ENCODE measurements around the gene ZNFX1.

The ZNFX1 gene

GRCh38 chr20:49290608-49291191 lies 12.8 kb upstream of the ZNFX1 start:
- no peak overlapping the region; the same call in 1 of the 2 replicates for H3K27ac ChIP-seq
- no peak for TF ChIP-seq ZFX (IDR thresholded peaks at IDR 0.05)
- TF ChIP-seq, protein P1, sequence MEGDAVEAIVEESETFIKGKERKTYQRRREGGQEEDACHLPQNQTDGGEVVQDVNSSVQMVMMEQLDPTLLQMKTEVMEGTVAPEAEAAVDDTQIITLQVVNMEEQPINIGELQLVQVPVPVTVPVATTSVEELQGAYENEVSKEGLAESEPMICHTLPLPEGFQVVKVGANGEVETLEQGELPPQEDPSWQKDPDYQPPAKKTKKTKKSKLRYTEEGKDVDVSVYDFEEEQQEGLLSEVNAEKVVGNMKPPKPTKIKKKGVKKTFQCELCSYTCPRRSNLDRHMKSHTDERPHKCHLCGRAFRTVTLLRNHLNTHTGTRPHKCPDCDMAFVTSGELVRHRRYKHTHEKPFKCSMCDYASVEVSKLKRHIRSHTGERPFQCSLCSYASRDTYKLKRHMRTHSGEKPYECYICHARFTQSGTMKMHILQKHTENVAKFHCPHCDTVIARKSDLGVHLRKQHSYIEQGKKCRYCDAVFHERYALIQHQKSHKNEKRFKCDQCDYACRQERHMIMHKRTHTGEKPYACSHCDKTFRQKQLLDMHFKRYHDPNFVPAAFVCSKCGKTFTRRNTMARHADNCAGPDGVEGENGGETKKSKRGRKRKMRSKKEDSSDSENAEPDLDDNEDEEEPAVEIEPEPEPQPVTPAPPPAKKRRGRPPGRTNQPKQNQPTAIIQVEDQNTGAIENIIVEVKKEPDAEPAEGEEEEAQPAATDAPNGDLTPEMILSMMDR (conservative IDR thresholded peaks at IDR 0.05) = no peak

DNA sequence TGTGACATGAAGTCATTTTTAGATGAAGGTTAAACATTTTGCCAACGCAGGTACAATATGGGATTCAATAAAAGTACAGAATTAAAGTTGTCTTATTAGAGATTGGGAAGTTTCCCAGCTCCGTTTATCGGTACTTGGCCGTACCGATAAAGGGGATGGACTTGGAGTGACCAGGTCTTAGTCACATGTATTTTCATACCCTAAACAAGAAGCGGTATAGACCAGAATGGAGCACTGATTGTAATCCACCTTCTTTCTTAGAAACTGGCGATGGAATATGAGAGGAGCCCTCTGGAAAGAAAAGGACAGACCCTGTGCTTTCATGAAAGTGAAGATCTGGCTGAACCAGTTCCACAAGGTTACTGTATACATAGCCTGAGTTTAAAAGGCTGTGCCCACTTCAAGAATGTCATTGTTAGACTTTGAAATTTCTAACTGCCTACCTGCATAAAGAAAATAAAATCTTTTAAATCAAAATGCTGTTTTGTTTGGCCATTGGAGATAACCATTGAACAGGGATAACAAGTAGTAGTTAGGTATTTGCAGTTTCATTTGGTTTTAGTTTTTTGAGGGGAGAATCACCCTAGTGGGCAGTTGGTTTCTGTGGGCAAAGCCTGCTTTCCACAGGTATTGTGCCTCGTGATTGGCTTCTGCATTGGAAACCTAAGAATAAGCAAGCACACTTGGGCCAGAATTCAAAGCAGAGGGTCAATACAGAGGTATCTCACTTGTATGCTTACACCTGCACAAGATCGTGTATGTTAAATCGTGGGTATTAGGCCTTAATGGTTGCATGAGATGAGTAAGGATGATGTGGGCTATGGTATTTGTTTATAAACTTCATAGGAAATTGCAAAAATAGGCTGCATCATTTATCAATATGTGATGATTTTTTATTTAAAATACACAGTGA lies 11.2 kb upstream of the ZNFX1 start:
- TF ChIP-seq, protein P1 (conservative IDR thresholded peaks at IDR 0.05) = no peak
- no peak for TF ChIP-seq ZFX (IDR thresholded peaks at IDR 0.05)
- H3K27ac ChIP-seq = peak overlapping the region; percentile 61

DNA sequence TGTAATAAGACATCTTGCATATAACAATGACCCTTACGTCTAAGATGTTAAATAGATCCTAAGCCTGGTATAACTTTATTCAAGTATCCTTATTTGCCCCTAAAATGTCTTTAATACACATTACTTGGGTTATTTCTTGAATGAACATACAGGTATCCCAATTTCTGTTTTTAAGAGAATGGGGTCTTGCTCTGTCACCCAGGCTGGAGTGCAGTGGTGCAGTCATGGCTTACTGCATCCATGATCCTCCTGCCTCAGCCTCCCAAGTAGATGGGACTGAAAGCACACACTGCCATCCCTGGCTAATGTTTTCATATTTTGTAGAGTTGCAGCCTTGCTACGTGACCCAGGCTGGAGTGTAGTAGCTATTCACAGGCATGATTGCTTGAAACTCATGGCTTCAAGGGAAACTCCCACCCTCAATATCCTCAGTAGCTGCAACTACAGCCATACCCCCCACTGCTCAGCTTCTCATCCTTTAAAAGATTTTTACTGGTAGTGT lies 10.4 kb upstream of the ZNFX1 start:
- H3K27ac ChIP-seq = peak overlapping the region; percentile 61
- no peak for TF ChIP-seq ZFX (IDR thresholded peaks at IDR 0.05)
- TF ChIP-seq, protein P1 (conservative IDR thresholded peaks at IDR 0.05) = no peak

DNA sequence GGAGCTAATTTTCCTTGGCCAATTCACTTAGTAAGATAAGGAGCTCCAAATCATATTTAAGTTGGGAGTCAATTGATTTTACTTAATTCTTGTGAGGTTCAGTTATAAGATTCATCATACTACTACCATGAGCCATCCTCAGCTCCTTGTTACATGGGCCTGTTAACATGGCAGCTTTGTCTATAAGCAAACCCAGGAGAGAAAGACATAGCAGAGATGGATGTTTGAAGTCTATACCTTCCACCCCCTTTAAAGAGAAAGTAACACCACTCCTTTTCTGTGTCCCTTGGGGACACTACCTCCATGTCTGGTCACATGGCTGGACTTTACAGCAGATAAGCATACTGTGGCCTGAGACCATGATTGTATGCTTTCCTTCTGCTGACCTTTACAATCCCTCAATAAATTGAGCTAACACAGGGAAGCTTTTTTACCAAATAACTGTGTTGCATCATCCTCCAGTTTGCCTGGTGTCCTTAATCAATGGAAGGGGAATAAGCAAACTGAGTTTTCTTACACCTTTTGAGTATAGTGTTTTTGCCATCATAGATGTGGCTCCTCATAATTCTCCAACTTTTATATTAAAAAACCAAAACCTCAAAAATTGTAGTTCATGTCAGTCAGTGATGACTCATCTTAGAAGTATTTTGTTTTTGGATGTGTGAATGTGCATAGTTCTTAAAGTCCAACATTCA lies 9.8 kb upstream of the ZNFX1 start:
- H3K27ac ChIP-seq = peak overlapping the region; percentile 66; the same call in 1 of the 2 replicates
- TF ChIP-seq, protein P1 (conservative IDR thresholded peaks at IDR 0.05) = no peak
- no peak for TF ChIP-seq ZFX (IDR thresholded peaks at IDR 0.05)

DNA sequence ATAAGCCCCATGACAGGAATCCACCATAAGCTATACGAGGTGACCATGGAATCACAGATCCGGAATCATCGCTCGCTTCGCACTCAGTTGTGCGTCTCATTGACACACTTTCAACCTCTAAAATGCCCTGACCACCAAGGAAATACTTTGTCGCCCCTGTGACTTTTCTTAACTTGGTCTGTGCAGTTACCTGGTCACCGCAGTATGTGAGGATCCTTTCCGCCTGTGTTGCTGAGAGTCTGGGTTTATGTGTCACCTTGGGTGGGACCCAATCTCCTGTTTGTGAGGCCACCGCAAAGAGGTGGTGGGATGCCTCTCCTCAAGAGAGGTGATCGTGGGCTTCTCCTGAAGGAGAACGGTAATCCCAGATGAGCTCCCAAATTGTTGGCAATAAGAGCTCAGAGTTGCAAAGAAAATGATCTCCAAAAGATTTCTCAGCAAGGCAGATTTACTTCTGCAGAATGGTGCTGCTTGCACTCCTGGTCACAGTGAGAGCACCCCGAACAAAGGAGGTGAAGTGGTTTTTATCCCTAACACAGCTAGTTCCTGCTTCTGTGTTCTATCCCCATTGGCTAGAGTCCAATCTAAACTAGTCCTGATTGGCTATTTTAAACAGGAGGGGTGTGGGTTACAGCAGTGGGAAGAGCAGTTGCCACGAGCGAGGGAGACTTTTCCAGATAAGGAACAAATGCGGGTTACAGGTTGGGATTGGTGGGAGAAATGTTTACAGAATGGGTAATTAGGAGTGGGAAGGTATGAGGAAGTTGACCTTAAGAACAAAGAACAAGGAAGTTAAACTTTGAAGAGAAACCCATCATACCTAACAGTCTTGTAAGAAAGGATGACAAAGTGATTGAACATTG lies 9.1 kb upstream of the ZNFX1 start:
- TF ChIP-seq, protein P1 (conservative IDR thresholded peaks at IDR 0.05) = no peak
- no peak for TF ChIP-seq ZFX (IDR thresholded peaks at IDR 0.05)
- peak overlapping the region; percentile 66 for H3K27ac ChIP-seq

DNA sequence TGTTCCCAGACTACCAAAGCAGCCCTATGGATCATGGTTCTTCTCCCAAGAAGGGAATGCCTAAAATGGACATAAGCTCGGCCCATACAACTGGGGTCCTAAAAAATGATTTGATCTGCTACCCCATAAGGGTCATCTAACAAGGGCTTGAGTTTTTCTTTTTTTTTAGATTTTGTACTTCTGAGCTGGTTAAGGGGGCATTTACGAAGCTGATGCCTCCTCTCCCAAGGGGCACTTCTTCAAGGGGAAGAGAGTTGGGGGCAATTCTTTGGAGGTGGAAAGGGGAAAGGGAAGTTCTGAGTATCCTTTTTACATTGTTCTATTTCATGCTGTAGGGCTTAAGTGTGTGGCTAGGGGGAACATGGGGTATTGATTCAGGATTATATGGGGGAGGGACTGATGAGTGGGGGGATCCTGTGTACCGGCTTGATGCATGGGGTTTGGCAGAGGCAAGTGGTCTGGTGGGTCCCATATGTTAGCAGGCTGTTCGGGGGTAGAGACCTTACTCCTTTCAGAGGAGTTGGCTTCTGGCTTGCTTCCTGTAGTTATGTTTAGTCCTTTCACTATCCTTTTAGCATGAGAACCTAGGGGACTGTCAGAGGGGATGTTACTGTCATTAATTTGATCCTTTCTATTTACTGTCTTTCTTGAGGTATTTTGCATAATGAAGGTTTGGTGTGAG lies 8.1 kb upstream of the ZNFX1 start:
- TF ChIP-seq, protein P1 (conservative IDR thresholded peaks at IDR 0.05) = no peak
- no peak for TF ChIP-seq ZFX (IDR thresholded peaks at IDR 0.05)
- H3K27ac ChIP-seq = peak overlapping the region; percentile 66; the same call in 1 of the 2 replicates
